MM.1S (cell line): ENCODE measurements around the gene WNT3.

Experiments used
- CTCF ChIP-seq: fragments of 300-600 bp; sonication (generic); IDR thresholded peaks from 2 replicates; pipeline ENCODE4 v1.5.1; 2016; ENCODE audit warnings: antibody characterized with exemption, low read length, mixed read lengths
- EZH2 ChIP-seq: fragments of 300-600 bp; sonication (generic); optimal IDR thresholded peaks from 2 replicates; pipeline ENCODE3; 2017; ENCODE audit warnings: low read depth, mild to moderate bottlenecking, antibody characterized with exemption, low read length, mixed read lengths

- TF ChIP-seq CTCF (no peak), EZH2 (no peak)
These were observed 55.1 kb downstream of the WNT3 start for GRCh38 chr17:46763416-46763815.
